GM19193 (cell line): ENCODE results near the gene RNFT2.

ENCODE experiments used
- POLR2A ChIP-seq: IDR thresholded peaks from 4 replicates; pipeline ENCODE4 v1.6.1; 2011; ENCODE audit not compliant: insufficient read depth, insufficient read length; ENCODE audit errors: extremely low read depth

The RNFT2 gene

GRCh38 chr12:116864371-116865160 lies 126.5 kb downstream of the RNFT2 start:
- TF ChIP-seq POLR2A = no peak

- TF ChIP-seq POLR2A = no peak
Observed at GRCh38 chr12:116867523-116867922, 129.4 kb downstream of the RNFT2 start.

GRCh38 chr12:116870306-116870705 lies 132.2 kb downstream of the RNFT2 start:
- TF ChIP-seq POLR2A = no peak

- no peak for TF ChIP-seq POLR2A
Observed at GRCh38 chr12:116874324-116874995, 136.3 kb downstream of the RNFT2 start.

- TF ChIP-seq POLR2A = no peak
Observed at GRCh38 chr12:116876151-116876869, 138.2 kb downstream of the RNFT2 start.

GRCh38 chr12:116878567-116879508 lies 140.7 kb downstream of the RNFT2 start:
- no peak for TF ChIP-seq POLR2A

- TF ChIP-seq POLR2A = no peak
Observed at GRCh38 chr12:116879509-116880212, 141.5 kb downstream of the RNFT2 start.

- no peak for TF ChIP-seq POLR2A
Observed at GRCh38 chr12:116880213-116880816, 142.2 kb downstream of the RNFT2 start.

GRCh38 chr12:116880817-116881324 lies 142.8 kb downstream of the RNFT2 start:
- TF ChIP-seq POLR2A = no peak

GRCh38 chr12:116881325-116881876 lies 143.3 kb downstream of the RNFT2 start, which contains the start of gene HRK:
Gene HRK, minus strand, starts transcription at chr12:116881441. Its CDS starts 134 bp downstream, at chr12:116881307.
- no peak for TF ChIP-seq POLR2A

GRCh38 chr12:116881877-116882507 lies 143.9 kb downstream of the RNFT2 start:
- TF ChIP-seq POLR2A = no peak

GRCh38 chr12:116882742-116883141 lies 144.6 kb downstream of the RNFT2 start:
- no peak for TF ChIP-seq POLR2A
